GM18502 (cell line): ENCODE measurements around the gene KIAA1958.
"Not testable (repeated sequence)": the region's sequence is repeated elsewhere in the genome, so short reads cannot be mapped to it uniquely, and the experiment has no call there.

Experiments
- ATAC-seq: cut with Tn5 transposase; IDR thresholded peaks from one replicate; pipeline ENCODE4 v1.9.1; 2021; ENCODE audit warnings: mild to moderate bottlenecking; ENCODE audit not compliant: unreplicated experiment, poor library complexity

The KIAA1958 gene

DNA sequence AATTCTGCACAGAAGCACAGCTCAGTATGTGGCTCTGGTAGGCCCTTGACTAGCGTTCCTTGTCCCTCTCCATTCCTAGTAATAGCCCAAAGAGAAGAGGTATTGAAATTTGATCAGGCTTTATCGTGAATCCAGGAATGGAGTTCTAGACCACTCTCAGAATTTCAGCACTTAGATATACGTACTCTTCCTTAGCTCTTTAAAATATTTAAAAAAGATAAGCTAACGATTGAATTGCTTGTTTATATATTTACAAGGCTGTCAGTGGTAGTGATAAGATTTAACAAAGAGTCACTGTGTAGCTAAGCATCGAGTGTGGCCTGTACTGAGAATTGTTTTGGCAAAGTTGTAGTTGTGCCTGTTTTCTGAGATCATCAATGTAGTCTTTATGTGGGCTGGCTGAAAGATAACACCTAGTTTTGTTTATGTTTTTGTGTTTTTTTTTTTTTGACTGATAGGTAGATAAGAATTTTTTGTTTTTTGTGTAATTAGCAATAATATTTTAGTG lies 2.5 kb downstream of the KIAA1958 start:
- no peak for ATAC-seq

- ATAC-seq = no peak
Observed at GRCh38 chr9:112489876-112490666, 3.4 kb downstream of the KIAA1958 start.

DNA sequence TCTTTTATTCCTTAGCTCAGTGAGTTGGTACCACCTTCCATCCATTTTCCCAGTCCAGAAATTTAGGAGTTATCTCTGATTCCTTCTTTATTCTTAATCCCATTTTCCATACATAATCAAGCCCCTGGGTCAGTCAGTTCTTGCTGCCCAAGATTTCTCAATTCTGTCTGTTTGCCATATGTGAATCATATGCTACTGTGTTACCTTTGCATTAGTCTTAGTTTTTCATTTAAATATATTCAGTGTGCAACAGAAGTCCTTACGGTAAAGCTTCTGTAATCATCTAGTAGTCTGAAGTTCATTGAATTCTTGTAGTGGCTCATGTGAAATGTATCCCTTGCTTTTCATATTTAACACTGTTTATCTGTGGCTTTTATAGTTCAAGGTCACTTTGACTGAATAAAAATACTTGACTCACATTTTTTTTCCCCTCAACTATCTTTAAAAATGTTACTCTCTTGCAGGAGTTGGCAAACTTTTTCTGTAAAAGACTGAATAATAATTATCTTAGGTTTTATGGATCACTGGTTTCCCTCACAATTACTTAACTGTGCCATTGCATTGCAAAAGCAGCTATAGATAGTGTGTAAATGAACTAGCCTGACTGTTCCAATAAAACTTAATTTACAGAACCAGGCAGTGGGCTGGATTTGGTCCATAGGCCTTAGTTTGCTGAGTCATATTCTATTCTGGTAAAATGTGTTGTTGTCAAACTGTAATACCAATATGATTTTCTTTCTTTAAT lies 6.9 kb downstream of the KIAA1958 start:
- ATAC-seq = no peak

- ATAC-seq = no peak
Observed at GRCh38 chr9:112494153-112494552, 7.5 kb downstream of the KIAA1958 start.

DNA sequence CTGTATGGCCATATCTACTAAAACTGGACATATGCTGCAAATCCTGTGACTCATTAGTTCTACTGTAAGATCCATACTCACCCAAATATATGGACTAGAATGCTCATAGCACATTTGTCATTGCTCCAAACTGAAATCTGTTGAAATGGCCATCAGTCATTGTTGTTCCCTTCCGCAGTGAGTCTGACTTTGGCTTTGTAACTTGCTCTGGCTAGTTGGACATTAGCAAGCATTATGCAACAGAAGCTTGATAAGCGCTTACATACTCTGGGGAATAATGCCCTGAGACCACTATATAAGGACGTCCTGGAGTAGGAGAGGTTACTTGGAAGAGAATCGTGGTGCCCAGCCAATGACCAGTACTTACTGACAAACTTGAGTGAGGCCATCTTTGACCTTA lies 9.0 kb downstream of the KIAA1958 start:
- ATAC-seq = no peak

DNA sequence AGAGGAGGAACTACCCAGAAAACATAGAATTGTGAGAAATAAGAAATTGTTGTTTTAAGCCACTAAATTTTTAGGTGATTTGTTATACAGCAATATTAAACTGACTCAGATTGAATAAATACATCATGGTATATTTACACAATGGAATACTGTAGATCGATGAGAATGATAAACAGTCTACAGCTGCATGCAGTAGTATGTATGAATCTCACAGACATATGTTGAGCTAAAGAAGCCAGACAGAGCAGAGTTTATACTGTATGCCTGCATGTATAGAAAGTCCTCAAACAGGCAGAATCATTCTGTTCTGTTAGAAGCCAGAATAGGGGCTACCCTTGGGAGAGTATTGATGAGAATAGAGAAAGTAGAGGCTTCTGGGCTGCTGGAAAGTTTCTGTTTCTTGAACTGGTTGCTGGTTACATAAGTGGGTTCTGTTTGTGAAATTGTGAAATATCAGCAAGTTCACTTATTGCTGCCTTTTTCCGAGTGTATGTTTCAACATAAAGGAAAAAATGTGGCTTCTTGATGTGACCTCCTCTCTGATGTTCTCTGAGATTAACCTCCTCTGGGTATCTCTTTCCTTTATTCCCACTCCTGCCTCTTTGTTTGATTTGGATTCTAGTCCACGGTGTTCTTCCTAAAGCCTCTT lies 9.6 kb downstream of the KIAA1958 start:
- ATAC-seq = no peak

GRCh38 chr9:112500842-112501241 lies 14.2 kb downstream of the KIAA1958 start:
- ATAC-seq = no peak

GRCh38 chr9:112501287-112501686 lies 14.7 kb downstream of the KIAA1958 start:
- no peak for ATAC-seq

DNA sequence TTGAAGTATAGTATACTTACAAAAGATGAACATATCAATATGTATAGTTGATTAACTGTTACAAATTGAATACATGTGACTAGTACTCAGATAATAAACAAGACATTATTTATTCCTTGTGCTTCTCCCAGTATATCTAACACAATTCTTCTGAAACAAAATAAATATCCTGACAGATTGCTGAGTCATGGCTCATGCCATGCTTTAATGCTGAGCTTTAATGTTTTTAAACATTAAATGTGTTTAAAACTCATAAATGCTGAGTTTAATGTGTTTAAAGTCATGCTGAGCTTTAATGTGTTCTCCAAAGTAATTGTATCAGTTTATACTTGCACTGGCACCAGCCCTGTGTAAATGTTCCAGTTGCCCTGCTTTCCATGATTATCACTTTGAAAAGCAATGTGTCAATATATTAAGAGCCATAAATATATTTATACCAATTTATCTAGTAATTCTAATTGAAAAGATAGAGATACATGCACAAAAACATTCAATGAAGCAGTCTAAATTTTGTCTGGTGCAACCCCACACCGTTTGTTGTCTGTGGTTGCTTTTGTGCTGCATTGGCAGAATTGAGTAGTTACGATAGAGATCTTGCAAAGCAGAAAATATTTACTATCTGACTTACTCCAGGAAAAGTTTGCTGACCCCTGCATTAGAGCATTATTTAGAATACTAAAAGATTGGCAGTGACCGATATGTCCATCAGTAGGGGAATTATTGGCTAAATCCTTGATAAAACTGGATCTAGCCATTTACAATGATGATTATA lies 15.7 kb downstream of the KIAA1958 start:
- no peak for ATAC-seq

GRCh38 chr9:112503170-112503569 lies 16.5 kb downstream of the KIAA1958 start:
- no peak for ATAC-seq

DNA sequence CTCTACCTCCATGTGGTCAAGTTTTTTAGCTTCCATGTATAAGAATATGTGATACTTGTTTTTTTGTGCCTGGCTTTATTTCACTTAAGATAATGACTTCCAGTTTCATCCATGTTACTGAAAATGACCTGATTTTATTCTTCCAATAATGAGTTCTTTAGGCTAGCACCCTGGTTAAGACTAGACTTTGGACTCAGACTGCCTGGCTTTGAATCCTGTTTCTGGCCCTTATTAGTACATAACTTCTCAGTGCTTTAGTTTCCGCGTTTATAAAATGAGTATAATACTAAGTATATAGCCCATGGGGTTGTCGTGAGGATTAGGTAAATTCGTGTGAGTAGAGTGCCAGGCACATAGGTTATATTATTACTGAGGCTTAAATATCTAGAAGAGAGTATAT lies 18.5 kb downstream of the KIAA1958 start:
- no peak for ATAC-seq

GRCh38 chr9:112505607-112506006 lies 19.0 kb downstream of the KIAA1958 start:
- ATAC-seq = no peak

DNA sequence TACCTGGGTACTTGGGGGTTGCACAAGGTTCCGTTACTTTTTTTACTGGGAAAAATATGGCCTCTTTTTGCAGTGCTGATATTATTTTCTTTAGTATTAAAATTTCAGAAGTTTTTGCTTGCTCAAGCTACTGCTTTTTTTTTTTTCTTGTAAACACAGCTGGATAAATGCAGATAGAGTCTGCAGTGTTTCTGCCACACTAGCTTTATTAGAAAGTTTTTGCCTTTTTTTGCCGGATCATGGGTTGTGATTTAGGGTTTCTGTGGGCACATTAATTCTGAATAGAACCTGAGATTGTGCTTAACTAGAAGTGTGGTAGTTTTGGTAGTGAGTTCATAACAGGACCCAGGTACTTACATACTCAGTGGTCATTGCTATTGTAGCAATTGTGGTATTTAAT lies 19.9 kb downstream of the KIAA1958 start:
- ATAC-seq = no peak

GRCh38 chr9:112507001-112507680 lies 20.5 kb downstream of the KIAA1958 start:
- ATAC-seq = no peak

- no peak for ATAC-seq
Observed at GRCh38 chr9:112508377-112508776, 21.8 kb downstream of the KIAA1958 start.

GRCh38 chr9:112512377-112512776 lies 25.8 kb downstream of the KIAA1958 start:
- not testable (repeated sequence) for ATAC-seq

DNA sequence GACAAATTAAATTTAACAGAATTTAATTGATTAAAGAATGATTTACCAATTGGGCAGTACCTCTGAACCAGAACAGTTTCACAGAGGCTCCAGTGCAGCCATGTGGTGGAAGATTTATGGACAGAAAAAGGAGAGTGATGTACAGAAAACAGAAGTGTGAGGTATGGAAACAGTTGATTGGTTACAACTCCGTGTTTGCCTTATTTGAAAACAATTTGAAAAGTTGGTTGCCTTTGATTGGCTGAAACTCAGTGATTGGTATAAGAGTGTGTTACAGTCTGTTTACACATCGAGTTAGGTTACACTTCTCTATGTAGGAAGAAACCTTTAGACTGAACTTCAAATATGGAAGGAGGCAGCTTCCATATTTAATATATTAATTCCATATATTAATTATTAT lies 30.1 kb downstream of the KIAA1958 start:
- ATAC-seq = no peak

GRCh38 chr9:112520069-112520468 lies 33.4 kb downstream of the KIAA1958 start:
- no peak for ATAC-seq

DNA sequence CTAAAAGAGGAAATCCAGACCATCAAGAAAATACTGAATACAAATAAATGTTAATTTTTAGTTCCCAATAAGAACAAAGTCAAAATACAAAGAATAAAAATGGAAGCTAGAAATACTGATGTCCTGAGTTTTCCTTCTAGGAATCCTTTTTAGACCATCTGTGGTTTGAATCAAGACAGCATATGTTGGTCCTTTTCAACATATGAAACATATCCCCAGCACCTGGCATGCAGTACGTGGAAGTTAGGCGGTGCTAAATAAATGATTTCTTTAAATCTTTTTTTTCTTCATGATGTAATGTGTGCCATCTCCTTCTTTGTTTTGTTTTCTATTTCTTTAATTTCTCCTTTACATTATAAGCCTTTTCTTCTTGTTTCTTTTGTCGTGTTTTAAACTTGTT lies 34.0 kb downstream of the KIAA1958 start:
- ATAC-seq = no peak

DNA sequence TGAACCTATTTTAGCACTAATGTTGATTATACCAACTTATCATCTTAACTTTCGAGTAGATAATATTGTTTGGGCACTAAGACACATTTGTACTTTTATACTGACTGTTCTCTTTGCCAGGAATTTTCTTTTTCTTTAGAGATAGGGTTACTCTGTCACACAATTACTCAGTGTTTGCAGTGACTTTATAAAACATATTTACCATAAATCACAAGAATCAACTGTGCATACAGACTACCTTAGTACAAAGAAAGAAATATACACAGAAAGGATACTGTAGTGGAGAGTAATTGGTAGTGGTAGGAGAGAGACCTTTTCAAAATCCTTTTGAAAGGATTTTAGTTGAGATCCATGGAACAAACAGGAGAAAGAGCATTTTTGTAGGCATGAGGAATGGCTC lies 40.3 kb downstream of the KIAA1958 start:
- no peak for ATAC-seq
